Lower leg skin (tissue), 4 donors: Measurements from ENCODE around the gene TMEM63A. TPM values are rescaled to one million over a fixed set of nuclear protein-coding genes. Genes with fewer than 3 reads are reported as not detected.

Source experiments
- DNase-seq, 2 donors: peaks; one replicate each; pipeline ENCODE4 v3.0.0-alpha.2; 2019; ENCODE audit warnings: low spot score in 2 of 2
- H3K4me3 ChIP-seq: fragments of 200-600 bp; sonication (generic); 2 replicates; pipeline ENCODE4 v1.5.1; 2017; ENCODE audit warnings: mild to moderate bottlenecking, low read depth; ENCODE audit not compliant: poor library complexity, severe bottlenecking
- POLR2A ChIP-seq, 2 donors: fragments of 450-650 bp; IDR thresholded peaks; one replicate each; pipeline ENCODE4 v1.6.1; 2016 to 2017; ENCODE audit warnings: antibody characterized with exemption in 2 of 2, mild to moderate bottlenecking in 1 of 2, moderate library complexity in 1 of 2
- WGBS, 2 donors: methylation state at CpG; one replicate each; pipeline ENCODE4 v1.1.5; 2018; 5-methylcytosine and 5-hydroxymethylcytosine counted together
- intact Hi-C: fragments of 100-400 bp; cut with DNase I; formaldehyde crosslinking; loops from one replicate; pipeline ENCODE4 v1.15.0; 2023; ENCODE audit warnings: low total_unique reads
- total RNA-seq, 4 donors: library from RNA; depleted of rRNA; stranded (reverse); fragments of >200 nt; gene quantifications; one replicate each; pipeline ENCODE4 v1.1.0, GENCODE V29; 2016
- TF ChIP-seq, protein P1 (sequence below), 3 donors: fragments of 450-650 bp; IDR thresholded peaks; one replicate each; pipeline ENCODE4 v1.5.1; 2016; ENCODE audit warnings: antibody characterized with exemption in 3 of 3, mild to moderate bottlenecking in 3 of 3, moderate library complexity in 2 of 3

Gene TMEM63A
- total RNA-seq, 4 donors from 2014 or later = 29.1 to 49.1 (median 42.9) TPM

DNA sequence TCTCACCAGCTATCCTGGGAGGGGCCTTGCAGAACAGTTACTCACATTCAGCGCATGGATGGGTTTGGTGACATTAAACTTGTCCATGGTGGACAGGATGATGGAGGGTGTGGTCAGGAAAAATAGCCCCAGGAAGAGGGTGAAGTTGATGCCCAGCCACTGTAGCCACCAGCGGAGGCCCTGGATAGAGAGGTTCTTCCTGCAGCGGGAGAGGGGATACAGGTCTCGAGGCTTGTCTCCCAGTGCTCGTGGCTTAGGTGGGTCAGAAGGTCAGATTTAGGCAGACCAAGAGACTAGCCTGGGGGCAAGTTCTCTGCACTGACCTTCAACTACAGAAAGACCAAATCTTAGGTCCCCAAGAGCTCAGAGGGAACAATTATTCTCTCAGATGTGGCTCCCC, 23.0 kb downstream of the TMEM63A start:
- no peak overlapping the region for H3K4me3 ChIP-seq
- no peak for DNase-seq
- intact Hi-C loops = no loop called here
- WGBS, 2 donors = 93 to 95% methylated on average over 5 of the region's 5 CpGs
- TF ChIP-seq POLR2A (IDR thresholded peaks at IDR 0.05) = no peak
- TF ChIP-seq, protein P1, sequence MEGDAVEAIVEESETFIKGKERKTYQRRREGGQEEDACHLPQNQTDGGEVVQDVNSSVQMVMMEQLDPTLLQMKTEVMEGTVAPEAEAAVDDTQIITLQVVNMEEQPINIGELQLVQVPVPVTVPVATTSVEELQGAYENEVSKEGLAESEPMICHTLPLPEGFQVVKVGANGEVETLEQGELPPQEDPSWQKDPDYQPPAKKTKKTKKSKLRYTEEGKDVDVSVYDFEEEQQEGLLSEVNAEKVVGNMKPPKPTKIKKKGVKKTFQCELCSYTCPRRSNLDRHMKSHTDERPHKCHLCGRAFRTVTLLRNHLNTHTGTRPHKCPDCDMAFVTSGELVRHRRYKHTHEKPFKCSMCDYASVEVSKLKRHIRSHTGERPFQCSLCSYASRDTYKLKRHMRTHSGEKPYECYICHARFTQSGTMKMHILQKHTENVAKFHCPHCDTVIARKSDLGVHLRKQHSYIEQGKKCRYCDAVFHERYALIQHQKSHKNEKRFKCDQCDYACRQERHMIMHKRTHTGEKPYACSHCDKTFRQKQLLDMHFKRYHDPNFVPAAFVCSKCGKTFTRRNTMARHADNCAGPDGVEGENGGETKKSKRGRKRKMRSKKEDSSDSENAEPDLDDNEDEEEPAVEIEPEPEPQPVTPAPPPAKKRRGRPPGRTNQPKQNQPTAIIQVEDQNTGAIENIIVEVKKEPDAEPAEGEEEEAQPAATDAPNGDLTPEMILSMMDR (IDR thresholded peaks at IDR 0.05) = no peak

DNA sequence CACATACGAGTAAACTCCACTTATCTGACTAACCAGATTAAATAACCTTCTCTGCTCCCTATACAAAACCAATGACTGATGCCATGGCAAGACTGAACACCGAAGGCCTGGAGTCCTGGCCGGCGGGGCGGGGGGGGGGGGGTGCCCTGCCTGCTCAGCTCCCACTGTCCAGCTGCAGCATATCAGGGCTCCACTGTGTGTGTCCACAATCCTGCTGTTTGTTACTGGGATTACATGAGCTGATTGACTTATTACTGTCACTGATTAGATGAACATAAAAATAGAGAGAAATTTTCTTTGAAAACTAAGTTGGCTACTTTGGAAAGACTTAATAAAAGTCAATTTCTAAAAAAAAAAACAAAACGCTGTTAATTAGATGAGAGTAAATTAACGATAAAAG, 24.9 kb downstream of the TMEM63A start:
- DNase-seq = no peak
- 66 to 80% methylated on average over 6 to 7 of the region's 7 CpGs for WGBS, 2 donors
- H3K4me3 ChIP-seq = no peak overlapping the region
- TF ChIP-seq, protein P1 (IDR thresholded peaks at IDR 0.05) = no peak
- no peak for TF ChIP-seq POLR2A (IDR thresholded peaks at IDR 0.05)
- intact Hi-C loops = no loop called here

DNA sequence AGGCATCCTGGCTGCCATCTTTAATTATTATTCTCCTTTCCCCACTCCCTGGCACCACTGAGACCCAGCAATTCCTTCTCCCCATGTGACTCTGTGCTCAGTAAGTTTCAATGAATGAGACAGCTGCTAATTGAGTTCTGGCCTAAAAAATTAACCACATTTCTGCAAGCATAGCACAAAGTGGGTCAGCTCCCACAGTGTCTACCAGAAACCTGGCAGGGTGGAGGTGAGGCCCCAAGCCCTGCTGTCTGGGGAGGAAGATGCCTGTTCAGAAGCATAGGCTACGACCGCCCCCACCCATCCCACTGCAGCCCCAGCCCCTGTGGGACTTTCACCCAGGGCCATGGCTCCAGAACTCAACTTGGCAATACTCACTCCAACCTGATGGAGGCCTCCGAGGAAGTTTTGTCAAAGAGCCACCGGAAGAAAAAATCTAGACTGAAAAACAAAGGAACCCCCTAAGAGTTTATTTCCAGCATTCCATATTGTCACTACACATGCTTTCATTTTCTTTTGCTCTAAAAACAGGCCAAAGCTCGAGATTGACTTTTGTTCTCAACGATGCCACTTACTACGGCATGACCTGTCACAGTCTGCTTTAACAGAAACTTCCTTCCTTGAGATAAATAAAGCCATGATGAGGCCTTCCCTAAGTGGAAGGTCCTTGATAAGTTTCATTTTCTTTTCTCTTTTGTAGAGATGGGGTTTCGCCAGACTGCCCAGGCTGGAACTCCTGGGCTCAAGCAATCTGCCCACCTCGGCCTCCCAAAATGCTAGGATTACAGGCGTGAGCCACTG, 26.5 kb downstream of the TMEM63A start:
- no peak overlapping the region for H3K4me3 ChIP-seq
- TF ChIP-seq, protein P1 (IDR thresholded peaks at IDR 0.05) = no peak
- no peak for TF ChIP-seq POLR2A (IDR thresholded peaks at IDR 0.05)
- DNase-seq = no peak
- intact Hi-C loops = no loop called here
- 85 to 86% methylated on average over 10 of the region's 10 CpGs for WGBS, 2 donors

DNA sequence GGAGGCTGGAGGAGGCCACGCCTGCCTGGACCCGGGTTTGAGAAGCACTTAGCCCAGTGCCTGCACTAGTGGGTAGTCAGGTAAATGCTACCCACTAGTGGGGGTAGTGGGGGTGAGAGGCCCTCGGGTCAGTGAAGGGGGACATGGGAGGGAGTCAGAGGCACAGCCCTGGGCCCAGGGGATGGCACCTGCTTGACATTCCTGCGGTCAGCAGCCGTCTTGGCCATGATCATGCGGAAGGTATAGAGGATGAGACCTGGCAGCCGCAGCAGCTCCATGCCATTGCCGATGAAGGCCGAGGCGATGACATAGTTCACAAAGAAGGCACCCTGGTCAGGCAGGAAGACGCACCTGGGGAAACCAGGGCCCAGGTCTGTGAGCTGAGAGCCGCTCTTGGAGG, 28.7 kb downstream of the TMEM63A start:
- no peak for DNase-seq
- no peak overlapping the region for H3K4me3 ChIP-seq
- intact Hi-C loops = no loop called here
- TF ChIP-seq, protein P1 (IDR thresholded peaks at IDR 0.05) = no peak
- TF ChIP-seq POLR2A (IDR thresholded peaks at IDR 0.05) = no peak
- WGBS, 2 donors = 96% methylated on average over 12 of the region's 12 CpGs

DNA sequence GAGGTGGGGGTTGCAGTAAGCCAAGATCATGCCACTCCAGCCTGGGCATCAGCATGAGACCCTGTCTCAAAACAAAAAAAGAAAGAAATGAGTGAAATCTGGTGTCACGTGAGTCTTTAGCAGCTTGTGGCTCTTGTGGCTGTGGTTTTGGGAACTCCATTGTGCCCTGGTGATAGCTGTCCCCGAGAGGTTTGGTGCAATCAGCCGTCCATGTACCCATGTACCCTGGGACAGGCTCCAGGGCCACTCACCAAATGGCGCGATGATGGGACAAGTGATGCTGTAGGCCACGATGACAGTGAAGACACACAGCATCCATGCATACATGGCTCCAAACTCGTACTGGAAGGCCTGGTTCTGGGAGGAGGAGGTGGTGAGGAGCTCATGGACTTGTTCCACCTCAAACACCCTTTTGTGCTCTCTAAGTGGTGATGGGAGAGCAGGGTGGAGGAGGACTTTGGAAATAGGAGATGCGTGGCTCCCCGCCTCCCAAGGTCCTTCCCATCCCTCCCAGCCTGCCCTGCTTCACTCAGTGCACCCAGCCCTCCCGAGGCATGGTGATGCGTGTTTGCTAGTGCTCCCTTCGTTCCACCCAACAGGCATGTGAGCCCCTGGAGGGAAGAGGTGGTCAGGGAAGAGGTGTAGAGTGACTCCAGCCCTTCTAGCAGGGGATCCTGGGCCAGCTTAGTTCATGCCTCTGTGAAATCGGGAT, 29.6 kb downstream of the TMEM63A start:
- no peak for TF ChIP-seq POLR2A (IDR thresholded peaks at IDR 0.05)
- TF ChIP-seq, protein P1 (IDR thresholded peaks at IDR 0.05) = no peak
- no peak for DNase-seq
- H3K4me3 ChIP-seq = no peak overlapping the region
- WGBS, 2 donors = 85 to 86% methylated on average over 13 of the region's 13 CpGs
- intact Hi-C loops = no loop called here
